Measurements from ENCODE around the gene OR2V2. TPM values are rescaled to one million over a fixed set of nuclear protein-coding genes. Genes with fewer than 3 reads are reported as not detected.

Gene OR2V2
- total RNA-seq, 2 experiments from 2014 or later, result not detected

- POLR2A ChIA-PET, result no interaction called here
- H3K4me3 ChIP-seq (ENCODE audit: low read length), result no peak overlapping the region
- H3K27me3 ChIP-seq (ENCODE audit: control insufficient read depth in 1 of 2, insufficient read depth in 2 of 2, low read length in 2 of 2), result no peaks in the 10 kb centered on the region
- H3K4me1 Mint-ChIP-seq (ENCODE audit: low read depth), result peaks cover 19% of the 10 kb centered on the region
- ATAC-seq (ENCODE audit: poor library complexity), result no peak
- H3K27me3 Mint-ChIP-seq, result peaks cover 13% of the 10 kb centered on the region
- H3K36me3 ChIP-seq (ENCODE audit: insufficient read depth, low read length), result no peaks in the 10 kb centered on the region
- no peak for DNase-seq
- CTCF ChIA-PET, result no interaction called here
- H3K9me3 ChIP-seq (ENCODE audit: control insufficient read depth in 1 of 2, insufficient read depth in 1 of 2, low read length in 2 of 2), result no peaks in the 10 kb centered on the region
- peaks cover 21% of the 10 kb centered on the region for H3K4me1 ChIP-seq (ENCODE audit: insufficient read depth, low read length)
- H3K36me3 Mint-ChIP-seq (ENCODE audit: low read depth), result peaks cover 25% of the 10 kb centered on the region
- no peak overlapping the region for H3K27ac ChIP-seq (ENCODE audit: low read depth in 1 of 2, low read length in 2 of 2)
- no peak for TF ChIP-seq CTCF (IDR thresholded peaks at IDR 0.05)
- H3K27ac Mint-ChIP-seq, result no peak overlapping the region
- H3K9me3 Mint-ChIP-seq, result no peaks in the 10 kb centered on the region
- intact Hi-C loops (cut with DNase I, micrococcal nuclease), result no loop called here
- no peak overlapping the region for H3K4me3 Mint-ChIP-seq
Measured at GRCh38 chr5:181195249-181195761, 47.9 kb downstream of the OR2V2 start.

DNA sequence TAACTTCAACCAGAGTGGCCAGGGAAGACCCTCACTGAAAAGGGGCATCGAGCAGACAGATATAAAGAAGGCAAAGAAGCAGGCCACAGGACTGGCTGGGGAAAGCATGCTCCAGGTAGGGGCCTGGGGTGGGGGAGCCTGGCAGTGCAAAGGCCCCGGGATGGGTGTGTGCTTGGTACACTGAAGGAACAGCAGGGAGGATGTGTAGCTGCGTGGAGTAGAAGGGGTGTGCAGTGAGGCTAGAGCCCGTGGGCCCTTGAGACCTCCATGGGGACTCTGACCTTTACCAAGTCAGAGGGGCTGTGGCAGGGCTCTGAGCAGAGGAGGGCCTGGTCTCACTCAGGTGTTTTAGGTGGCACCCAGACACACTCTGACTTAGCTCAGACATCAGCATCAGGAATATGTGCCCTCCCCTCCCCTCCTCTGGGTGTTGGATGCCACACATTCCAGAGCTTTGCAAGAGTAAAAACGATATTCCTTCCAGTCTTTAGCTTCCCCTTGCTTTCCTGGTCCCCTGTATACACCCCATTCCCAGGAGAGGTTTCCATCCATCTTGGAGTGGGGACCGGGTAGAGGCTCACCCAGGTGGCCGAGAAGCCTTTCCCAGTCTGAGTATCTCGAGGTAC lies 50.1 kb downstream of the OR2V2 start:
- Mint-ChIP-seq H3K9me3 (no peaks in the 10 kb centered on the region), H3K27ac (no peak overlapping the region), H3K27me3 (no peaks in the 10 kb centered on the region), H3K4me1 (ENCODE audit: low read depth) (peaks cover 6% of the 10 kb centered on the region), H3K4me3 (no peak overlapping the region), H3K36me3 (ENCODE audit: low read depth) (peaks cover 6% of the 10 kb centered on the region)
- no peak overlapping the region for H3K27ac ChIP-seq (ENCODE audit: low read depth in 1 of 2, low read length in 2 of 2)
- no peak for DNase-seq
- no peaks in the 10 kb centered on the region for H3K27me3 ChIP-seq (ENCODE audit: control insufficient read depth in 1 of 2, insufficient read depth in 2 of 2, low read length in 2 of 2)
- intact Hi-C loops (cut with DNase I, micrococcal nuclease), result no loop called here
- ChIA-PET POLR2A (interaction anchor here (1.8 to 1.9 kb wide), 2 partner anchors 8 to 9 kb away, joined by 5 to 7 read pairs; no protein-coding TSS in a partner anchor), CTCF (no interaction called here)
- no peaks in the 10 kb centered on the region for H3K36me3 ChIP-seq (ENCODE audit: insufficient read depth, low read length)
- no peak for TF ChIP-seq CTCF (IDR thresholded peaks at IDR 0.05)
- no peak for ATAC-seq (ENCODE audit: poor library complexity)
- no peaks in the 10 kb centered on the region for H3K9me3 ChIP-seq (ENCODE audit: control insufficient read depth in 1 of 2, insufficient read depth in 1 of 2, low read length in 2 of 2)
- H3K4me1 ChIP-seq (ENCODE audit: insufficient read depth, low read length), result peaks cover 5% of the 10 kb centered on the region
- no peak overlapping the region for H3K4me3 ChIP-seq (ENCODE audit: low read length)

DNA sequence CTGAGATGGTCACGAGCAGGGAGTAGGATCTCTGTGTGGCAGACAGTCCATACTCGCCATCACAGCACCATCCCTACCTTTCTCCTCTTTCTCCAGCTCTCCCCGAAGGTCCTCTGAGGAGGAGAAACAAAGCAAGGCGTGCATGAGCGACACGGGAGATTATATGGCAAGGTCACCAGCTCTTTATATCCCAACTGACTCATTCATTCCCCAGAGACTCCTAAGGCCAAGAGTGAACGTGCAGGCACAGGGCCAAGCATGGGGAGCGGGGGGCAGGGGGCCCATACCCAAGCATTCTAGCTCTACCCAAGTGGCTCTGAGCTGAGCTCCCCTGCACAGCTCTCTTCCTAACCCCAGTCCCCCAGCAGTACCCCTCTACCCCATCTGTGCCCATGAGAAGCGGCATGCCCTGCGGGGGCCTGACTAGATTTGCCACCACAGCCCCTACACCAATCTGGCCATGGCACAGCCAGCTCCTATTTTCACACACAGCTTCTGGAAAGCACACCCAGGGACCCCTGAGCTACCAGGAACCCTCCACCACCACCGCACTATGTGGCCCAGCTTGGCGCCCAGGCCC lies 50.8 kb downstream of the OR2V2 start:
- Mint-ChIP-seq H3K27ac (no peak overlapping the region), H3K9me3 (no peaks in the 10 kb centered on the region), H3K4me1 (ENCODE audit: low read depth) (no peaks in the 10 kb centered on the region), H3K4me3 (no peak overlapping the region), H3K36me3 (ENCODE audit: low read depth) (no peaks in the 10 kb centered on the region), H3K27me3 (no peaks in the 10 kb centered on the region)
- TF ChIP-seq CTCF (IDR thresholded peaks at IDR 0.05), result no peak
- intact Hi-C loops (cut with DNase I, micrococcal nuclease), result no loop called here
- Histone ChIP-seq H3K4me1 (ENCODE audit: insufficient read depth, low read length) (no peaks in the 10 kb centered on the region), H3K27ac (ENCODE audit: low read depth in 1 of 2, low read length in 2 of 2) (no peak overlapping the region), H3K4me3 (ENCODE audit: low read length) (no peak overlapping the region), H3K36me3 (ENCODE audit: insufficient read depth, low read length) (no peaks in the 10 kb centered on the region), H3K9me3 (ENCODE audit: control insufficient read depth in 1 of 2, insufficient read depth in 1 of 2, low read length in 2 of 2) (no peaks in the 10 kb centered on the region), H3K27me3 (ENCODE audit: control insufficient read depth in 1 of 2, insufficient read depth in 2 of 2, low read length in 2 of 2) (no peaks in the 10 kb centered on the region)
- no peak for ATAC-seq (ENCODE audit: poor library complexity)
- DNase-seq, result no peak
- CTCF ChIA-PET, result interaction anchor here (1.0 kb wide), 1 partner anchor 9 kb away, joined by 7 read pairs; no protein-coding TSS in a partner anchor
- POLR2A ChIA-PET, result interaction anchor here (1.8 to 1.9 kb wide), 2 partner anchors 8 to 9 kb away, joined by 5 to 7 read pairs; no protein-coding TSS in a partner anchor
